Measurements from ENCODE around the gene DIPK1A.

DNA sequence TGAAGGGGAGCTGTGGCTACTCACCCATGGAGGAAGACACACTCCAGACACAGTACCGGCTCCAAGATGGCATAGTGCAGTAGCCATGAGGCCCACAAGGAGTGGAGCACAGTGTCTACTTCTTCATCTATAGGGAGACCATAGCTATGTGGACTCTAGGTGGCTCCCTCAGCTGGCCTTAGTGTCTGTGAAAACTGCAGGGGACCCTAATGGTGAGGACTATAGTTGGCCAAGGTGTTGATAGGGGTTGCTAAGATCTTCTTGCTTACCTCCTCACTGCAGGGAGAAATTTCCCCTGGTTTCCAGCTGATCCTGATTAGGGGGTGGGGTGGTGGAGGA, 58.9 kb downstream of the DIPK1A start:
- no peak for TF ChIP-seq POLR2AphosphoS5 (IDR thresholded peaks at IDR 0.05; ENCODE audit: low read depth, low read length)
- TF ChIP-seq TAF1 (IDR thresholded peaks at IDR 0.05; ENCODE audit: borderline replicate concordance, low read depth, low read length), result no peak
- TF ChIP-seq POLR2A (IDR thresholded peaks at IDR 0.05; ENCODE audit: low read depth, low read length), result no peak
